Suppressor macrophage (primary cell): Measurements from ENCODE around the gene CD59.
"Not testable (repeated sequence)": the region's sequence is repeated elsewhere in the genome, so short reads cannot be mapped to it uniquely, and the experiment has no call there.

Source experiments
- DNase-seq, 4 experiments: peaks; one replicate each; pipeline ENCODE4 v3.0.0-alpha.2; 2020 to 2022

The CD59 gene

GRCh38 chr11:33713151-33713855 is 22.9 kb downstream of the CD59 start:
- DNase-seq, result peak in 1 of 4 experiments; percentile 24

DNA sequence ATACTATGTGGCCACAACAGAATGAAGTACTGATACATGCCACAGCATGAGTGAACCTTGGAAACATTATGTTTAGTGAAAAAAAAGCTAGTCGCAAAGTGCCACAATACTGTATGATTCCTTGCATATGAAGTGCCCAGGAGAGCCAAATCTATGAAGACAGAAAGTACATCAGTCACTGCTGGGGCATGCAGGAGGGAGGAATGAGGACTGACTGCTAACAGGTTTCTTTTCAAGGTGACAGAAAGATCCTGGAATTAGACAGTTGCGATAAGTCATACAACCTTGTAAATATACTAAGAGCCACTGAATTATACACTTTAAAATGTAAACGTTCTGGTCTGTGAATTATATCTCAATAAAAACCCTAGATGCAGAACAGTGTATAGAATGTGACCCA is 23.8 kb downstream of the CD59 start:
- no peak for DNase-seq

DNA sequence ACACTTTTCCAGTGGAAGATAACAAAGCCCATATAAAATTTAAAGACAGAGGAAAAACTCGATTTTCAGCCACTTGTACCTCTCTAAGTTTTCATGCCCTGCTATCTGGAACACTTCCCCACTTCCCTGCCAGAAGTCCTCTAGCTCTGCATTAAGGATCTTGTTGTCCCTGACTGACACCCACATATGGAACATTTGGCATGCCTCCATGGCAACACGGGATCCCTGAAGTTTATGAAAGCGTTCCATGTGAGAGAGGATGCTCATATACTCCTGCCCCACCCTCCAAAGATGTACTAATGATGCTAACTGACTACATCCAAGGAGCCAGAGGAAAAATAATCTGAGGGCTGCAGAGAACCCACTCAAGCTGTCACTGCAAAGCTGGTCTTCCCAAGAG is 26.8 kb downstream of the CD59 start:
- DNase-seq, result no peak

GRCh38 chr11:33708985-33709384 is 27.2 kb downstream of the CD59 start:
- no peak for DNase-seq

GRCh38 chr11:33707831-33708230 is 28.4 kb downstream of the CD59 start:
- not testable (repeated sequence) for DNase-seq

DNA sequence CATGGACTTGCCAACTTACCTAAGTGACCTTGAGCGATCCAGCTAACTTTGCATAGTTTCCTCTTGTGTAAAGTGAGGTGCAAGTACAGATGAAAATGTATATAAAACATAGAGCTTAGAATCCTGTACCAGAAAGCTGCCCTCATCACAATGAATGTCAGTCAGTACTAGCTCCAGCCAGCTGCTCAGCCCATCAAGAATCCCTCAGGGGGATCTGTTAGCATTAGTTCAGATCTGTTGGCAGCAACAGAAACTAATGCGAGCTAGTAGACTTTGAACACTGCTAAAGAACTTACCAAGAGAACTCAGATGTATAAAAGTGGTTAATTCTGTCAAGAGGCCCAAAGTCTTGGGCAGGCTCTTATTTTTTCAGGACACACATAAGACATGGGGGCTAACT is 29.3 kb downstream of the CD59 start:
- DNase-seq, result no peak

GRCh38 chr11:33706546-33706945 is 29.7 kb downstream of the CD59 start:
- DNase-seq, result no peak

DNA sequence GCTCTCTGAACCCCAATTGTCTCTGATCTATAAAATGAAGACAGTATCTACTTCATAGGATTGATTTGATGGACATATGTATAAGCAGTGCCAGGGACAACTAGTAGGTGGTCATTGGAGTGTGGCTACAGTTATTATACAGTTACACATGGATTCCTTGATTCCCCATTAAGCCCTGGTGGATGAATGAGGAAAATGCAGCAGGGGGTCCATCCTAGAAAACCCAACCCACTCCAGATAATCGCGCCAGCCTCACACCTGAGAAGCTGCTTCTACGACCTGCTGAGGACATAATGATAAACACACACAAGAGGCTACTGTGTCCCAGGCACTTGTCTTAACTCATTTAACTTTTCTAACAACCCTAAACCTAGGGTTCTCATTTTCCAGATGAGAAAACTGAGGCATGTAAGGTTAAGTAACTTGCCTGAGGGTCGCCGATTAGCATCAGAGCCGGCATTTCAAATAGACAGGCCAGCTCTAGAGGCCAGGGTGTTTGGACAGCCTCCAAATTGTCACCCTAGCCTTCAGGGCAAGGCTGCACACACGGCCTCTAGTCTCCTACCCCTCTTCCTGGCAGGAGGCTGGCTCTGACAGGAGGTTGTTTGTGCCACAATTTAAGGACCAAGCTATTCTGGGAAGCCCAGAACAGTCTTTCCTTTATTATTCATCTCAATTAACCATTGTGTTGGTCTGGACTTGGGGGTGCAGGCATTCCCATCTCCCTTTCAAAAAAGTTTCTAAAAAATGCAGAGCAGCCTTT is 31.8 kb downstream of the CD59 start:
- no peak for DNase-seq

DNA sequence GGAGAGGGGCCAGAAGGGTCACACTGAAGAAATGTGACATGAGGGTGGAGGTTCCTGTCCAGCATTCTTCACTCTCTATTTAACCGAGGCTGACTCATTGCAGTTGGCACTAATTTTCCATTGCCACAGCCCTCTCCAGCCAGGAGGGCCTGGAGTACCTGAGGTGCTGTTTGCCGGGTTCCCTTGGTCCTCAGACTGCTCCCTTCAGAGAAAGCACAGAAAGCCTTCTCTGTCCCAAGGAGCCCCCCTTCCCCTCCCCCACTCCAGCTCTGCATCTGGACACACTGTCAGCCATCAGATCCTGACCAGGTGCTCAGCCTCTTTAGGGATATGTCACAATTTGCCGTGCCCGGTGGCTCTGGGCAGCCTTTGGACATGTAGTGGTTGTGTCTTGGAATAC is 32.4 kb downstream of the CD59 start:
- no peak for DNase-seq

DNA sequence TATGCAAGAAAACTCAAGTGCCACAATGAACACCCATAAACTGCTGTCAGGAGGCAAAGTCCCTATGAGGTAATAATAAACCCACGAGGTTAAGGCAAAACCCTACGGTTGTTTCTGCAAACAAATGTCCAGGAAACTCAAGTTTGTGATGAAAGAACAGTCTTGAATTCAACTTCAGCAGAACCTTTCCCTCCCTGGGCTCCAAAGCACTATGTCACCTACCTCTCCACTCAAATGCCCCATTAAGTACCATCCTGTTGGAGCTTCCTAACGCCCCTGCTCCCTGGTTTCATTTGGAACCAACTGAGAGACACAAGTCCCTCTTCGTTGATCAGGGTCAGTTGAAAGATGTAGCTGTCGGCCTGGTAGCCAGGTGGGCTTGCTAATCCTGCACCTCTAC is 33.0 kb downstream of the CD59 start:
- DNase-seq, result peak in 2 of 4 experiments; percentile 23 to 35

DNA sequence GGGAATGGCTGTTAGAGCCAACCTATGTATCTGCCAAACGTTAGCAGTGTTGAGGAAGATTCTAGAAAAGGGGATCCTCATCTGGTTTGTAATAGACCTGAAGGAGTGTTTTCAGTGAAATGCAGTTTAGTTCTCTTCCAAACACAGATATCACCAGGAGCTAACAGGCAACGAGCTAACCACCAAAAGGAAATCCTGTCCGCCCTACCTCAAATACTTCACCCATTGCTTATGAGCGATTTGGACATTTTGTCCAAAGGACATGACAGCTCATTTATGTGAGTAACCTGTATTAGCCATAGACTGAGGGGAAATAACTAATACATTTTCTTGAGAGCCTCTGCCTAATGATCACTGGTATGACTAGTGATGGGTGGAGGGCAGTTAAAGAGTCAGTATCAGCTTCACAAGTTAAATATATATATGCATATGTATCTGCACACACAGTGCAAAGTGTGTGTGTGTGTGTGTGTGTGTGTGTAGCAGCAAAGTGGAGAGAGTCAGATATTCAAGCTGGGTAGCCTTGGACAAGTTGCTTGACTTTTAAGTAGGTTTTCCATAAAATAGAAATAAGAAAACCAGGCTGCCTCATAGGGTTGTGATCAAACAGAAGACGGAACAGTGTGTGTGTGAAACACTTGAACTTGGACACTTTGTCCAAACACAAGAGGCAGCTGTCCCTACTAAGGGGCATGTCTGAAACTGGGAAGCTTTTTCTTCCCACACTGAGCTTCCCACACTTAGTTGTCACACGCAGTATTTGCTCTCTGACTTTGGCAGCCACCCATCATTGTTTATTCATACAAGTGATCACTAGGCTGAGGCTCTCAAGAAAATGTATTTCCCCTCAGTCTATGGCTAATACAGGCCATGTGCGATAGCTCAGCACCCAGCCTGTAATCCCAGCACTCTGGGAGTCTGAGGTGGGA is 34.7 kb downstream of the CD59 start:
- DNase-seq, result peak; percentile 46 to 69 (median 62)

- DNase-seq, result peak; percentile 93 to 98 (median 96)
These were observed 35.5 kb downstream of the CD59 start, which contains the start of gene C11orf91 for GRCh38 chr11:33700502-33701271. Gene C11orf91, minus strand, starts transcription at chr11:33700826. Its CDS starts 86 bp downstream, at chr11:33700740.

DNA sequence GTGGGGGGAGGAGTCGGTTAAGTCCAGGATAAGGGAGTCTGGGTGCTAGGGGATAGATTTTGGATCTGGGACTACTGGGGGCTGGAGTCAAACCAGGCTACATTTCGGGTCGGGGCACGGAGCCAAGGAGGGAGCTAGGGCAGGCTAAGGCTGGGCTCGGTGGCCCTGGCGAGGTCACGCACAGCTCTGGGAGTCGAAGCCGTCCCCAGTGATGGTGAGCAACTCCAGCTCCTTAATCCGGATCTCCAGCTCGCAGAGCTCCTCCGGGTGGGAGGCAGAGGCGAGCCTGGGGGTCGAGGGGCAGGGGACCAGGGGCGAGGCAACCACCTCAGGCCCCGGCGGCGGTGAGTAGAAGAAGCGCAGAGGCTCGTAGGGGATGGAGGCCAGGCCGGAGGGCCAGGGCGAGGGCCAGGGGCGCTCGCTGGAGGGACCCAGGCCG is 36.1 kb downstream of the CD59 start:
- DNase-seq, result no peak

- no peak for DNase-seq
These were observed 36.6 kb downstream of the CD59 start for GRCh38 chr11:33699515-33700062.

DNA sequence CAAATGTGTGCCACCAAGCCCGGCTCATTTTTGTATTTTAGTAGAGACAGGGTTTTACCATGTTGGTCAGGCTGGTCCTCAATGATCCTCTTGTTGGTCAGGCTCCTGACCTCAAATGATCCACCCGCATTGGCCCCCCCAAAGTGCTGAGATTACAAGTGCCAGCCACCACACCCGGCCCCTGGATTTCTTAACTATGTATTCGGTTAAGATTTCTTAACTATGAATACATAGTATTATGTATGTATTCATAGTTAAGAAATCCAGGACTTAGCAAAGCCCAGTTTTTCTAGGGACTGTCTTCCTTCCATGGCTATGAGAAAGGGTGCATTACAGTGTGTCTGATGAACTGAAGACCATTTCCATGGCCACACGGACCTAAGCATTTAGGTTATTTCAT is 37.3 kb downstream of the CD59 start:
- no peak for DNase-seq

DNA sequence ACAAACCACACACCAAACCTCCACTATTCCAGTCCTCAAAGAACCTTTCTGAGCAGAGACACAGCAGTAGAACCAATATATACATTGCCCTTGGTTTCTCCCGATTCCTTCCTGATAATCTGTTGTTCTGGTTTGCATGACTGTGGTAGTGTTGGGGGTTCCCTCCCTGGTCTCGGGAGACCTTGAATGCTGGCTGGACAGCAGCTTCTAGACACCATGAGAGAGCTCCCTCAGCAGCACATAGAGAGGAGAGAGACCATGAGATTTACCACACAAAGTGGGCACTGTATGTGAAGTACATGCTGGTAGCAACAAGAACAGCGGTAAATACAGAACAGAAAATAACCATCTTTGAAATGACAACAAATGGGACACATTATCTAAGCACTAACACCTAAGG is 38.2 kb downstream of the CD59 start:
- DNase-seq, result no peak

DNA sequence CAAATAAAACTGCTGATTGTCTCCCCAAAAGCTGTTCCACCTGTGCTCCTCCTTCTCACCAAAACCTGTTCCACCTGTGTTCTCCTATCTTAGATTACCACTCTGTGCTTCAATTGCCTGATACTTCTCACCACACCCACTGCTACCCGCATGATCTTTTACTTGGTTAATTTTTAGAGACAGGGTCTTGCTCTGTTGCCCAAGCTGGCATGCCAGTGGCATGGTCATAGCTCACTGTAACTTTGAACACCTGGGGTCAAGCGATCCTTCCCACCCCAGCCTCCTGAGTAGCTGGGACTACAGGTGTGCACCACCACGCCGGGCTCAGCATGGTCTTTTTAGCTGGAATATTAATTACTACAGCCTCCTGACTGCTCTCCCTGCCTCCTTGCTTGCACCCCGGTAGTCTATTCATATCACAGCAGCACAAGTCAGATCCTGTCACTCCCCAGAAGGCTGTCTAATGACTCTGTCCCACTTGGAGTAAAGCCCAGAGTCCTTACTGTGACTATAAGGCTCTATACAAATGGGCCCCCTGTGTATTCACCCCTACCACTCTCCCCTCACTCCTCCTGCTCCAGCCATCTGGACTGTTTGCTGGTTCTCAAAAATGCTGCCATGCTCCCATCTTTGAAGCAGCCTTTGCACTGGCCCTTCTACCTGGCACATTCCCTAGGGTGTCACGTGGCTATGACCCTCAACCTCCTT is 39.1 kb downstream of the CD59 start:
- DNase-seq, result no peak

GRCh38 chr11:33696411-33696810 is 39.8 kb downstream of the CD59 start:
- DNase-seq, result no peak

DNA sequence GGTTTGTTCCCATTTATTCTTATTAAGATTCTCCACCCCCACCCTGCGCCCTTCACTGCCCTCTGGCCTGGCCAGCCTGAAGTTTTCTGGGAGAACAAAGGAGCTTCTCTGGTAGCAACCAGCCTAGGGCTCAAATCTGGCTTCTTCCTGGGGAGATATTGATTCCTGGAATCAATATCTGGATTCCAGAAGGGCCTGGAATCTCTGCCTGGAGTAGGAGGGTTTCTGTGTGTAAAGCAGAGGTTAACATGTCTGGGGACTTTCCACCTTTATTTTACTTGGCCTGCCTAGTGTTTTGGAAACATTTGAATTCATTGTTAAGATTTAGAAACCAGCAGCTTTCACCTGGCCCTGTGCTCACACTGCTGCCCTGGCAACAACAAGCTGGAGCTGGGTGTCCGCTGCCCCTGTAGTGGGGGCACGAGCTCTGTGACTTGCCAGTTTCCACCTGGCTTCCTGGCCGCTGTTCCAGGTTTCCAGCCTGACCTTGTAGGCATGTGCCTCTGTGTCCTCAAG is 41.1 kb downstream of the CD59 start:
- no peak for DNase-seq

- DNase-seq, result peak; percentile 17 to 58 (median 52)
These were observed 41.7 kb downstream of the CD59 start for GRCh38 chr11:33694346-33695050.
